GM19438 (cell line): ENCODE data around the gene TRPM6.
A peak's percentile ranks its signal among the peaks of the same experiment; 100 is the strongest.

Experiments
- ATAC-seq: cut with Tn5 transposase; IDR thresholded peaks from one replicate; pipeline ENCODE4 v1.9.1; 2021; ENCODE audit warnings: low read depth; ENCODE audit not compliant: unreplicated experiment

The TRPM6 gene

DNA sequence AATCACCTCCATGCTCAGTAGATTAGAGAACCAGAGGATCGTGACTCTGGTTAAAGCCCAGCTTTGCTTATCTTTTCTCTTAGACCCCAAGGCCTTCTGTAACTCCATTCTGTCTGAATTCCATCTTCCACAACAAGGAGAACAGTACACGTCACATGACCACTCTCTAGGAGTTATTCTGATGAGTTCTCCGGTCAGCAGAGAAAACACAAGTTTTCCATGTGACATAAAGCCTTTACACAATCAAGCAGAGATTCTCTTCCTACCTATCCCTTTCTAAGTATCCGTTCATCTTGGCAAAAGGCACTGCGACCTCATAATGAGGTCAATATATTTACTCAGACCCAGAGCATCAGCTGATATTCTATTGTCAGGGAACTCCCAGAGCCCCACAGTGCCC, 112.3 kb downstream of the TRPM6 start:
- ATAC-seq = no peak

GRCh38 chr9:74773886-74774479, 113.7 kb downstream of the TRPM6 start:
- no peak for ATAC-seq

DNA sequence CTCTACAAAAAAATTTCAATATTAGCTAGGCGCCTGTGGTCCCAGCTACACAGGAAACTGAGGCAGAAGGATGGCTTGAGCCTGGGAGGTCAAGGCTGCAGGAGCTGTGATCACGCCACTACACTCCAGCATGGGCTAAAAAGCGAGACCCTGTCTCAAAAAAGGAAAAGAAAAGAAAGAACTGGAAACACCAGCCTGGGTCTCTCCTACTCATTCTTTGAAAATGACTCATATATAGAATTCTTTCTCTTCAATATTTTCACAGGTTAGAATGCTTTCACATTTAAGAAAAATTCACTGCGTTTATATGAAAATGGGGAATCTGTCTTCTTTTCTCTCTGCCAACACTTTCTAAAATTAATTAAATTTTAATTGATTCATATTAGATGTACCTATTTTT, 115.6 kb downstream of the TRPM6 start:
- ATAC-seq = no peak

- no peak for ATAC-seq
Observed at GRCh38 chr9:74771672-74772071, 116.0 kb downstream of the TRPM6 start.

- no peak for ATAC-seq
Observed at GRCh38 chr9:74771262-74771585, 116.5 kb downstream of the TRPM6 start.

DNA sequence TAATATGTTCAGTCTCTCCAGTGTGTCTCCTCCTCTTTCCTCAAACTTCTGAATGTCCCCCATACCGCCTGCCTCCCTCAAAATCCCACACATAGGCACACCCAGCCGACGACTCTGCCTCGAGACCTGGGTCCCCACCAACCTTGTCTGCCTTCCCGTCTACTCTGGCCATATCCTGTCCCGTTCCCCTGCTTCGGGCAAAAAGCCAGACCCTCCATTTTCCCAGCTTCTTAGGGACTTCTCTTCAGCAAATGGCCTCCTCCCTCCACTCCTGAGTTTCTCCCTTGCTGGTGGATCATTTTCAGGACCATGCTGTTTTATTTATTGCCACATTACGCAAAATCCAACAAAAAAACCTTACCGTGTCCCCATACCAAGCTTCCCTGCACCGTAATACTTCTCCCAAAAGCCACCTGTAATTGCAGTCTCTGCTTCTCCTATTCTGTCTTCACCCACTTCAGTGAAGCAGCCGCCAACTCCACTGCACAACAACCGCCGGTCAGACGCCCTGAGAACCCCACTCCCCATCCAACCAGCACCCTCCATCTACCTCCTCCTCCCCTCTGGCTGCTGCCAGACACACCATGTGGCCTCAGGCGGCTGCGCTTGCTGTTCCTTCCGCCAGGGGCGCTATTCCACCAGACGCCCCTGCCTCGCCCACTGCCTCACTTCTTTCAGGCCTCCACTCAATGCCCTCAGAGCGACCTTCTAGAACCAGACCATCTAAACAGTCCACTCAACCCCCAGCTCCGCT, 117.0 kb downstream of the TRPM6 start:
- peak; percentile 70 for ATAC-seq

GRCh38 chr9:74765481-74765971, 122.2 kb downstream of the TRPM6 start:
- ATAC-seq = no peak

DNA sequence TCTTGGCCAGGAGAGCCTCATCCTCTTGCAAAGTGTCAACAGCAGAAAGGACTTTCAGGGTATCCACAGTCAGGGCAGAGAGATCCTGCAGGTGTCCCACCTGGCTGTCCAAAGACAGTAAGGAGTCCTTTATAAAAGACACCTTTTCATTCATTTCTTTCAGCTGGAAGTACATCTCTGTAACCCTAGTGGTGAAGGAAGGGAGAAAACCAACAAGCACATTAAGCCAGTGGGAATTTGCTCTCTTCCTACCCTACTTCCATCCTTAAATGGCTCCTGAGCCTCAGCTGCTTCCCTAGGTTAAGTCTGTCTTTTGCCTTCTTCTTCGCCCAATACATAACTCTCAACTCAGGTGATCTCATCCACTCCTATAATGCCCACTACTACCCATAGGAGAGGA, 124.8 kb downstream of the TRPM6 start:
- no peak for ATAC-seq

- no peak for ATAC-seq
Observed at GRCh38 chr9:74760031-74760700, 127.6 kb downstream of the TRPM6 start.

DNA sequence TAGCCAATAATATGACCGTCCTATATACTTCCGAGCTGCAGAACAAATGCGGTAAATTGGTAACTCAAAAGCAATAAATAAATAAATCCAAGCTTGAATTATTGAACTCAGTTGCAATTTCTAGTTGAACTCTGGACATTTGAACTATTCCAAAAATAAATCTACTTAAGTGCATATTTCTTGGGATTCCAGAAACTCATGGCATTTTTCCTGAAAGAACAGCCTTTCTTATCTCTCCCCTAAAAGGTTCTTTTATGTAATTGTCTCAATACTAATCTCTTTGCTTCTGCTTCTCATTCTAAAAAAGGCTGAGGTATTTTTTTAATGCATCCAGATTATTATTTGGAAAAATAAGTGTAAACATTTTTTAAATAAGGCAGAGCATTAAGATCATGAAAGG, 131.7 kb downstream of the TRPM6 start:
- ATAC-seq = no peak

GRCh38 chr9:74755355-74755754, 132.4 kb downstream of the TRPM6 start:
- no peak for ATAC-seq

DNA sequence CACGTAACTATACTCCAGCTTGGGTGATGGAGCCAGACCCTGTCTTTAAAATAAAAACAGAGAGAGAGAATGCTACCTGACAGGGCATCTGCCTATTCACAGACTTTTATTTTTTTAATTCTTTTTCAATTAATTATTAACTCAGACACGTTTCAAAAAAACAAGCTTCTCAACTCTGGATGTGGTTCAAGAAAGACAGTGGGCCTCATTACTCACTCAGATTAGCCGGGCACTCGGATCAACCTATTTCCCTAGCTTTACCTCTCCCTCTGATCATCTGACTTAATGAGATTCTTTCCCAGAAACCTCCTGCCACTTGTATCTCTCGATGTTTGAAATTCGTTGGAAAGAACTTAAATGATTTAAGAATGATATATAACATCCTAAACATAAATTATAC, 134.1 kb downstream of the TRPM6 start:
- no peak for ATAC-seq

- no peak for ATAC-seq
Observed at GRCh38 chr9:74748966-74749365, 138.8 kb downstream of the TRPM6 start.

GRCh38 chr9:74742792-74743730, 144.7 kb downstream of the TRPM6 start:
- no peak for ATAC-seq

DNA sequence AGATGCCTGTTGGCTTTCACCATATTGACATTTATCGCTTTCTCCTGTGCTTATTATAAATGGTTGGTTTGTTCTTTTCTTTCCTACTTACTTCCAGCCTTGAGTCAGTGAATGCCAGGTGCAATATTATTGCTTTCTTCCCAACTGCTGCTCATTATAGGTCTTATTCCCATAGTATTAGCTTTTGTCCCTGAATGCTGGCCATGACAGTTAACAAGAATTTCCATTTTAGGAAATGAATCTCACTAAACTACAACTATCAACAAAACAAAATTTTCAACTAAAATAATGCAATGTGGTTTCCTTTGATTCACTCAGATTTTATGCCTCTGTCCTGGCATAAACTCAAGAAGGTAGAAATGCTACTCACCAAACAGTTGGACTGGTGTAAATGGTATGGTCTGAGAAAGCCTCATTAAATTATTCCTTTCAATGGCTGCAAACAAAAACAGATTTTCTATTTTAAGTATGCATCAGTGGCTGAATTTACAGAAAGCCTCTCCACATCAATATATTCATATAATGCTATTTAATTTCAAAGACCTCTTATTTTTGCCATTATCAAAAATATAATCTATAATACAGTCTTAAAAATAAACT, 145.4 kb downstream of the TRPM6 start:
- no peak for ATAC-seq

DNA sequence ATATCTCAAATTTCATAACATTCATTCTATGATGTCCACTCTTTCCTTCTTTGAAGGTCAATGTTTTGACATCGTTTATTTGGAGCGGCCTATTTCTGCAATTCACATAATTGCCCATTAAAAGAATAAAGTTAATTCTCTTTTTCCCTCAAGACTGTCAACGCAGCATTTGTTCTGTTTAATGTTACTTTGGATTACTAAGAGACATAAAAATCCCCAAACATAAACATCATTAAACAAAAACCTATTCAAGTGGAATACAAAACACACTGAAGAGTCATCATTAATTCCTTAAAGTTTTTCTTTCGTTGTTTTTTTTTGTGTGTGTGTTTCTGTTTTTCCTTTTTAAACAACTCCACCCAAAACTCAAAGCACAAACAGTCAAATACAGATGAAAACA, 151.1 kb downstream of the TRPM6 start:
- no peak for ATAC-seq

- no peak for ATAC-seq
Observed at GRCh38 chr9:74735761-74736160, 152.0 kb downstream of the TRPM6 start.

GRCh38 chr9:74729136-74729695, 158.5 kb downstream of the TRPM6 start:
- ATAC-seq = no peak

GRCh38 chr9:74728176-74728575, 159.5 kb downstream of the TRPM6 start:
- ATAC-seq = no peak

DNA sequence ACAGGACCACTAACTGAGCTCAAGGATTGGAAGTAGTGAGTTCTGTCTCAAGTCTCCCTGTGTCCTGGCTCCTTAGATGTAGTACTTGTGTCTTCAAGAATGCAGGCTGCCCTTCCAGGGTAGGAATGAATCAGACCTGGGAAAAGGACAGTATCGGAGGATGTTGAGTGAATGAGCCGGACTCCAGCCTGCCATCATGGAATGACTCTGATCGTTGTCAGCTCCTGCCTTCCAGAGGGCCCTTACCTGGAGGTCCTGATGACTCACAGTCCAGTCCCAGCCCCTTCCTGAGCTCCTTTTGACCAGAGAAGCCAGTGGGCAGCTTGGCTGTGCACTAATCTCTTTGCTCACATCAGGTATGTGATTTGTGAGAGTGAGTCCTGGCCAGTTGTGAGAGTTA, 161.1 kb downstream of the TRPM6 start:
- no peak for ATAC-seq
